ENCODE results near the gene PLTP. TPM values are rescaled to one million over a fixed set of nuclear protein-coding genes. Genes with fewer than 3 reads are reported as not detected.

PLTP gene
- total and polyA plus RNA-seq, 2 of the 13 experiments (the other 11 are each of a cell fraction or from before 2014, with no cell fraction given): 16.9 to 28.6 TPM

GRCh38 chr20:45927071-45927878 is 15.3 kb upstream of the PLTP start (continued):
- TF ChIP-seq ZNF740 (CRISPR knock-in tag; IDR thresholded peaks at IDR 0.05) (no peak), ZBTB25 (CRISPR knock-in tag; IDR thresholded peaks at IDR 0.05) (peak; percentile 77; the same call in 1 of the 2 replicates), SMARCE1 (IDR thresholded peaks at IDR 0.05; ENCODE audit: borderline replicate concordance) (no peak), ZNF781 (CRISPR knock-in tag; IDR thresholded peaks at IDR 0.05; ENCODE audit: borderline replicate concordance, not compliant biosample characterization) (no peak), ZSCAN30 (CRISPR knock-in tag; IDR thresholded peaks at IDR 0.05) (no peak), ZNF34 (CRISPR knock-in tag; IDR thresholded peaks at IDR 0.05; ENCODE audit: borderline replicate concordance) (no peak; the same call in 1 of the 2 replicates), ZFP37 (CRISPR knock-in tag; IDR thresholded peaks at IDR 0.05; ENCODE audit: borderline replicate concordance) (no peak), KLF13 (CRISPR knock-in tag; IDR thresholded peaks at IDR 0.05) (no peak), GABPB1 (CRISPR knock-in tag; IDR thresholded peaks at IDR 0.05) (peak; percentile 31), ARID2 (CRISPR knock-in tag; IDR thresholded peaks at IDR 0.05; ENCODE audit: borderline replicate concordance) (no peak), ZNF547 (CRISPR knock-in tag; IDR thresholded peaks at IDR 0.05) (peak; percentile 96), HHEX (CRISPR knock-in tag; IDR thresholded peaks at IDR 0.05) (0 out of 2 replicates have a peak, but pooled peaks have one; percentile 11), ZNF232 (CRISPR knock-in tag; IDR thresholded peaks at IDR 0.05; ENCODE audit: borderline replicate concordance) (peak; percentile 63; the same call in 1 of the 2 replicates), ZNF501 (CRISPR knock-in tag; IDR thresholded peaks at IDR 0.05) (peak; percentile 99), HMGXB4 (CRISPR knock-in tag; IDR thresholded peaks at IDR 0.05; ENCODE audit: borderline replicate concordance in 1 of 2, low read depth in 1 of 2) (peak; percentile 68 to 77), HINFP (CRISPR knock-in tag; IDR thresholded peaks at IDR 0.05; ENCODE audit: low read depth) (no peak), FOXO1 (CRISPR knock-in tag; IDR thresholded peaks at IDR 0.05) (peak; percentile 87), PHF21A (CRISPR knock-in tag; IDR thresholded peaks at IDR 0.05) (peak; percentile 99), KAT2B (IDR thresholded peaks at IDR 0.05; ENCODE audit: borderline replicate concordance, low read depth, low read length) (no peak), ZNF101 (CRISPR knock-in tag; IDR thresholded peaks at IDR 0.05; ENCODE audit: borderline replicate concordance, low read depth) (no peak), BRF2 (CRISPR knock-in tag; IDR thresholded peaks at IDR 0.05) (no peak; the same call in 1 of the 2 replicates)

Measured in HepG2 (cell line).